Retinal pigment epithelial cell (primary cell): ENCODE data around the gene GPR15.

Experiments used
- DNase-seq: peaks from one replicate; pipeline ENCODE4 v3.0.0-alpha.2; 2010; ENCODE audit warnings: low read depth
- H3K4me3 ChIP-seq: 2 replicates; pipeline ENCODE4 v1.5.1; 2011; ENCODE audit warnings: mild to moderate bottlenecking, low read length, control low read depth, moderate library complexity
- CTCF ChIP-seq: conservative IDR thresholded peaks from 2 replicates; pipeline ENCODE4 v1.5.1; 2011; ENCODE audit warnings: low read depth, low read length, control low read depth, inconsistent platforms

The GPR15 gene

GRCh38 chr3:98536456-98537017, 4.8 kb downstream of the GPR15 start:
- TF ChIP-seq CTCF = no peak
- no peak for DNase-seq
- H3K4me3 ChIP-seq = no peak overlapping the region

- DNase-seq = no peak
- H3K4me3 ChIP-seq = no peak overlapping the region
- TF ChIP-seq CTCF = no peak
Observed at GRCh38 chr3:98540346-98540745, 8.6 kb downstream of the GPR15 start.

- no peak for TF ChIP-seq CTCF
- no peak overlapping the region for H3K4me3 ChIP-seq
- DNase-seq = no peak
Observed at GRCh38 chr3:98541695-98542094, 9.9 kb downstream of the GPR15 start.

GRCh38 chr3:98542623-98543022, 10.8 kb downstream of the GPR15 start:
- TF ChIP-seq CTCF = no peak
- DNase-seq = no peak
- H3K4me3 ChIP-seq = no peak overlapping the region

- no peak for TF ChIP-seq CTCF
- H3K4me3 ChIP-seq = no peak overlapping the region
- DNase-seq = no peak
Observed at GRCh38 chr3:98545940-98546339, 14.2 kb downstream of the GPR15 start.

- DNase-seq = no peak
- no peak for TF ChIP-seq CTCF
- H3K4me3 ChIP-seq = no peak overlapping the region
Observed at GRCh38 chr3:98548544-98548943, 16.8 kb downstream of the GPR15 start.

- no peak overlapping the region for H3K4me3 ChIP-seq
- no peak for TF ChIP-seq CTCF
- no peak for DNase-seq
Observed at GRCh38 chr3:98550833-98551232, 19.1 kb downstream of the GPR15 start.
